Measurements from ENCODE around the gene JAKMIP1. TPM values are rescaled to one million over a fixed set of nuclear protein-coding genes. Genes with fewer than 3 reads are reported as not detected.

JAKMIP1 gene
- total RNA-seq, 4 donors from 2014 or later, result not detected

DNA sequence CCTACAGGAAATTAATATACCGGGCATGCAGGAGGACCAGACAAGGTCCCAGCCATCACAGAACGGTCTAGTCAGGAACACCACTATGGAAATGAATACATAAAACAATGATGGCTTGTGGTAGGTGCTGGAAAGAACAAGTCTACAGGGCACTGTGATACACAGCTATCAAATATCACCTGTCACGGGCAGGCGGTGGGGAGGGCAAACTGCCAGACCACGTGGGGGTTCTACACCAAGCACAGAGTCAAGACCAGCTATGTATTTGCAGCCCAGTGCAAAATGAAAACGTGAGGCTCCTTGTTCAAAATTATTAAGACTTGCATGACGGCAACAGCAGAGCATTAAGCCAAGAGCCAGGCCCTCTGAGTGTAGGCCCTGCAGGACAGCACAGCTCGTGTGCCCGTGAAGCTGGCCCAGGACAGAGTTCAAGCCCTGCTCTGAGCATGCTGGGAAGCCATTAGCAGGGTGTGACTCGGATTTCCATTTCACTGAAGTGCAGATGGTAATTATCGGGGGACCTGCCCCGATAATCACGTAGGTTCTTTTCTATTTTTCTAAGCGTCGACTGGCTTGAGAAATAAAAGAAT lies 83.6 kb downstream of the JAKMIP1 start:
- H3K4me3 ChIP-seq (ENCODE audit: low read depth, poor library complexity, severe bottlenecking), result no peak overlapping the region
- DNase-seq (ENCODE audit: low spot score in 2 of 2), result peak in 1 of 2 donors; percentile 67
- intact Hi-C loops (cut with DNase I; ENCODE audit: low total_unique reads), result loop anchor here (5.0 kb wide), 1 partner anchor 1069 kb away; no protein-coding TSS in a partner anchor
- 31% methylated on average over 15 of the region's 15 CpGs for WGBS, 2 donors
- TF ChIP-seq POLR2A (IDR thresholded peaks at IDR 0.05) (no peak), CTCF (IDR thresholded peaks at IDR 0.05) (no peak)

GRCh38 chr4:6115746-6116586 lies 84.4 kb downstream of the JAKMIP1 start:
- H3K4me3 ChIP-seq (ENCODE audit: low read depth, poor library complexity, severe bottlenecking), result no peak overlapping the region
- intact Hi-C loops (cut with DNase I; ENCODE audit: low total_unique reads), result loop anchor here (5.0 kb wide), 1 partner anchor 1069 kb away; no protein-coding TSS in a partner anchor
- 81% methylated on average over 22 to 23 of the region's 23 CpGs for WGBS, 2 donors
- peak in 1 of 2 donors; percentile 63 for DNase-seq (ENCODE audit: low spot score in 2 of 2)
- TF ChIP-seq POLR2A (IDR thresholded peaks at IDR 0.05) (no peak), CTCF (IDR thresholded peaks at IDR 0.05) (no peak)

DNA sequence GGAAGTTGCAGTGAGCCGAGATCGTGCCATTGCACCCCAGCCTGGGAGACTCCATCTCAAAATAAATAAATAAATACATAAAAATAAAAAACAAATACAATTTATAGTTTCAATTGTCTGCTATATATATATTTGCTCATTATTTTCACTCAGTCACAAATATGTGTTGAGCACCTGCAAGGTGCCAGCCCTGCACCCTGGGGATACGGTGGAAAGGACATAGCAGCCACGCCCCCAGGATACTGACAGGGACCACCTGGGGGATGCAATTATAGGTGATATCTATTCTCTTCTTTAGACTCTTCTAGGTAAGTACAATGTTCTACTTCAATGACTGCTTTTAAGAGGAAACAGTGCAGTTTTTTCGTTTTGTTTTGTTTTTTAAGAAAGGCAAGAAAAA lies 85.0 kb downstream of the JAKMIP1 start:
- TF ChIP-seq CTCF (IDR thresholded peaks at IDR 0.05) (no peak), POLR2A (IDR thresholded peaks at IDR 0.05) (no peak)
- DNase-seq (ENCODE audit: low spot score in 2 of 2), result peak in 1 of 2 donors; percentile 49
- H3K4me3 ChIP-seq (ENCODE audit: low read depth, poor library complexity, severe bottlenecking), result no peak overlapping the region
- 44 to 70% methylated on average over 5 of the region's 5 CpGs for WGBS, 2 donors
- intact Hi-C loops (cut with DNase I; ENCODE audit: low total_unique reads), result loop anchor here (5.0 kb wide), 1 partner anchor 1068 kb away; no protein-coding TSS in a partner anchor

GRCh38 chr4:6114601-6115000 lies 85.7 kb downstream of the JAKMIP1 start:
- TF ChIP-seq POLR2A (IDR thresholded peaks at IDR 0.05) (no peak), CTCF (IDR thresholded peaks at IDR 0.05) (no peak)
- DNase-seq (ENCODE audit: low spot score in 2 of 2), result no peak
- intact Hi-C loops (cut with DNase I; ENCODE audit: low total_unique reads), result no loop called here
- 46 to 50% methylated on average over 7 of the region's 7 CpGs for WGBS, 2 donors
- no peak overlapping the region for H3K4me3 ChIP-seq (ENCODE audit: low read depth, poor library complexity, severe bottlenecking)

DNA sequence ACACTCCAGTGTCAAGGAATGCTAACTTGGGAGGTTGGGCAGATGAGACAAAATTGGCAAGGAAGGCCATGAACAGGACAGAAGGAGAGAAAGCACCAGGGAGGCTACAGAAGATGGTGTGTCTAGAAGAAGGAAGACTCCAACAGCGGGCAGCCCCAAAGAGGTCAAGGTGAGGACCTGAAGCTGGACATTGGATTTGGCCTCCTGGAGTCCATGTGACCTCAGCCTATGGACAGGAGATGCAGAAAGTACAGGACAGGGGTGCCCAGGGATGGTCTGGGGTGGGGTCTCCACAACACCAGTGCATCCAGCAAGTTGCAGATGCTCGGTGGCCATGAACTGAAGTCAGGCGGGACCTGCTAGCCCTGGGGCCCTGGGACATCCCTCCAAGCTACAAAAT lies 86.2 kb downstream of the JAKMIP1 start:
- intact Hi-C loops (cut with DNase I; ENCODE audit: low total_unique reads), result no loop called here
- TF ChIP-seq CTCF (IDR thresholded peaks at IDR 0.05), result no peak
- TF ChIP-seq POLR2A (IDR thresholded peaks at IDR 0.05), result no peak

More for the DNA sequence above, 86.2 kb downstream of the JAKMIP1 start:
- no peak overlapping the region for H3K4me3 ChIP-seq (ENCODE audit: low read depth, poor library complexity, severe bottlenecking)
- 81 to 95% methylated on average over 2 to 3 of the region's 3 CpGs for WGBS, 2 donors
- peak in 1 of 2 donors; percentile 28 for DNase-seq (ENCODE audit: low spot score in 2 of 2)

Data from lower leg skin (tissue), 4 donors.